ENCODE results near the gene CD96.

- TF ChIP-seq CTCF (IDR thresholded peaks at IDR 0.05) (no peak), POLR2A (IDR thresholded peaks at IDR 0.05) (no peak)
Observed at GRCh38 chr3:111690242-111690641, 148.2 kb downstream of the CD96 start.

Measured in body of pancreas (tissue), 4 donors.